ENCODE data around the gene EHBP1.

The EHBP1 gene

DNA sequence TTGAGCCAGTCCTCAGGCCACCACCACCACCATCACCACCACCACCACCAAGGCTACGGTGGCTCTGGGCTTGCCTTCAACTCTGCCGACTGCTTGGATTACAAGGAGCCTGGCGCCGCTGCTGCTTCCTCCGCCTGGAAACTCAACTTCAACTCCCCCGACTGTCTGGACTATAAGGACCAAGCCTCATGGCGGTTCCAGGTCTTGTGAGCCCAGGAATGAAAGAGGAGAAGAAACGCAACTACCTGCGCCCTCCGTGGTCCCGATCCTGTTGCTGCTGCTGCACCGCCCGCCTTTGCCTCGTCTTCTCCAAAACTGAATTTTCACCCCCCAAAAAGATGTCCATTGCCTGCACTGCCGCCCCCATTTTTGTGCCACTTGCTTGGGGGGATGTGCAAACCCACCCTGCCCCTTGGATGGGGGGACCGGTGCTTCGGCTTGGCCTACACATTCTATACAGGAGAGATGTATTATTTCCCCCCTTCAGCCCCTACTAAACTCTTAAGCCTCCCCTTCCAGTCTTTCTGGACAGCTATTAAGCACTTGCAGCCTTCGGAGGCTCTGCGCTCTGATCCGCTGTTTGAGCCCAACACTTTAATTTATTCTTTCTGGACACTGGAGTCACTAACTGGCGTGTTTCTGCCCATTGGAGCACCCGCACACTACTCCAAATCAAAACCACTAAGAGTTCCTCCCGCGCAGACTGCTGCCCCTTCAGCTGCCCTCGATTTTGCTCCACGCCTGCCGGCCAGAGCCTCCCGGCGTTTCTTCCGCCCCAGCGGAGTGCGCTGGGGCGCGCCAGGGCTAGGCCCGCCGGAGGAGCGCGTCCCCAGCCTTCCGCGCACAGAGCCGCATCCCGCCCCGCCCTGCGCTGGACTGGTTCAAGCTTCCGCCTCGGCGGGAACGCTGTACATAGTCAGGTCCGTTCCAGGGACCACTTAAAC is 350.9 kb downstream of the EHBP1 start:
- no peak overlapping the region for H2AFZ ChIP-seq (ENCODE audit: low read depth)
- H3K79me2 ChIP-seq (ENCODE audit: insufficient read depth, low read depth), result no peaks in the 10 kb centered on the region
- no peaks in the 10 kb centered on the region for H3K4me1 ChIP-seq (ENCODE audit: low read depth, poor library complexity, severe bottlenecking)
- H3K27ac ChIP-seq, result no peak overlapping the region
- TF ChIP-seq CTCF (conservative IDR thresholded peaks at IDR 0.05; ENCODE audit: low read depth, low read length), result no peak
- H3K36me3 ChIP-seq (ENCODE audit: insufficient read depth), result no peaks in the 10 kb centered on the region
- no peak overlapping the region for H3K9ac ChIP-seq
- H4K20me1 ChIP-seq (ENCODE audit: insufficient read depth), result no peaks in the 10 kb centered on the region
- H3K4me3 ChIP-seq (IDR thresholded peaks at IDR 0.05; ENCODE audit: insufficient read depth, low read depth, low read length), result no peak overlapping the region
- no peaks in the 10 kb centered on the region for H3K27me3 ChIP-seq (ENCODE audit: insufficient read depth, low read depth)
- H3K4me2 ChIP-seq, result no peak overlapping the region

GRCh38 chr2:63057249-63058143 is 352.0 kb downstream of the EHBP1 start:
- Histone ChIP-seq H3K79me2 (ENCODE audit: insufficient read depth, low read depth) (no peaks in the 10 kb centered on the region), H3K9ac (no peak overlapping the region), H3K36me3 (ENCODE audit: insufficient read depth) (no peaks in the 10 kb centered on the region), H3K27me3 (ENCODE audit: insufficient read depth, low read depth) (no peaks in the 10 kb centered on the region), H4K20me1 (ENCODE audit: insufficient read depth) (no peaks in the 10 kb centered on the region), H3K27ac (no peak overlapping the region), H2AFZ (ENCODE audit: low read depth) (no peak overlapping the region), H3K4me1 (ENCODE audit: low read depth, poor library complexity, severe bottlenecking) (no peaks in the 10 kb centered on the region), H3K4me2 (no peak overlapping the region), H3K4me3 (IDR thresholded peaks at IDR 0.05; ENCODE audit: insufficient read depth, low read depth, low read length) (no peak overlapping the region)
- TF ChIP-seq CTCF (conservative IDR thresholded peaks at IDR 0.05; ENCODE audit: low read depth, low read length), result no peak

DNA sequence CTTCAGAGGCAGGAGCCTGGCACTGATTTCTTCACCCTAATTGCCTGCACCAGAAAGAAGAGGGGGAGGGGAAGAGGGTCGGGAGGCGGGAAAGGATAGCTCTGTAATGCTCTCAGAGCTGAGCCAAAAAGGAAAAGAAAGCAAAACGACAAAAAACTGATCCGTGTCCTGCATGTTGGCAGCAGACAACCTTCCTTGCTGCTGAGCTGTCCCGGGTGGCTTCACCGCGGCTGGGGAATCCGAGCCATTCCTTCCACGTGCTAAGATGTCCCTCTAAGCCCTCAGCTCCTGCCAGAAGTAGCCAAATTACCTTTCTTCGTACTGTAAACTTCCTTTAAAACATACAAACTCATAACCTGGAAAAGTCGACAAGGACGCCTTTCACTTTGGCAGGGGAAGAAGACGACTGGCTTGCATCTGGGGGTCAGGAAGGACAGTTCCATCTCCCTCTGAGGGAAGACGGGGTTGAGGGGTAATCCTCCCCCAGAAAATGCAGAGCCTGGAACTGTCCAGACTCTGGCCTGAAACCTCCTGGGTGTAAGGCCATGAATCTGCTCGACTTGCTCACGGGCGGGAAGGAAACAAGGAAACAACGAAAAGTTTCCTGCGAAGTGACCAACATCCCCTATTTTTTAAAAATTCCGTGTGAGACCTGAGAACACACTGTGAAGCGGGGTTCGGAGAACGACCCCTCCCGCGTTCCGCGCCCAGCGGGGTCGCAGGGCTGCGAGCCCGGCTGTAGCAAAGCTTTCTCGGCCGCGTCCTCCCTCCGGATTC is 352.8 kb downstream of the EHBP1 start:
- Histone ChIP-seq H3K9ac (no peak overlapping the region), H4K20me1 (ENCODE audit: insufficient read depth) (no peaks in the 10 kb centered on the region), H3K4me1 (ENCODE audit: low read depth, poor library complexity, severe bottlenecking) (no peaks in the 10 kb centered on the region), H3K4me2 (no peak overlapping the region), H2AFZ (ENCODE audit: low read depth) (no peak overlapping the region), H3K27me3 (ENCODE audit: insufficient read depth, low read depth) (no peaks in the 10 kb centered on the region), H3K27ac (no peak overlapping the region), H3K36me3 (ENCODE audit: insufficient read depth) (no peaks in the 10 kb centered on the region), H3K79me2 (ENCODE audit: insufficient read depth, low read depth) (no peaks in the 10 kb centered on the region), H3K4me3 (IDR thresholded peaks at IDR 0.05; ENCODE audit: insufficient read depth, low read depth, low read length) (no peak overlapping the region)
- no peak for TF ChIP-seq CTCF (conservative IDR thresholded peaks at IDR 0.05; ENCODE audit: low read depth, low read length)

All from KMS-11 (cell line).